Airway epithelial cell (primary cell): ENCODE data around the gene SMCO3. TPM values are rescaled to one million over a fixed set of nuclear protein-coding genes. Genes with fewer than 3 reads are reported as not detected.

Source experiments
- total RNA-seq: library from RNA; depleted of rRNA; stranded (reverse); fragments of >200 nt; gene quantifications from 2 replicates; pipeline ENCODE4 v1.2.3, GENCODE V29; 2015

SMCO3 gene
- total RNA-seq: not detected in 2 replicates

DNA sequence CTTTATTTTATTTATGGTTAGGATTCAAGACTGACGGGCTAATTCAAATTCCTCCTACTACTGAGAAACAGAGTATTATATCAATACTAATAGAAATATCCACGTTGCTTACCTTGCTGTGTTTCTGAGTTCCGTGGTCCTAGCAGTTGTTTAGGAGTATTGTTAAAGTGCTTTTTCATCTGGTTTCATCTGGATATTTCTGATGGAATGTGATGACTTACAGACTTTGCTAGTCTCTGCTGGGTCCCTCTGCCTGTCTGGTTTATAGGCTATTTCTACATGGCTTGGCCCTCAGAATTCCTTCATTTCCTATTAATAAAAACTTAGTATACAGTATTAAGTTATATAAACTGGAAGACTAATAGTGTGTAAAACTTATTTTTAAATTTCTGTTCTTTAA is at the start of gene SMCO3:
TSS of gene SMCO3 (minus strand) at position 169 of the 400 bp plus-strand sequence. CDS start 7,502 bp downstream, outside the sequence.

DNA sequence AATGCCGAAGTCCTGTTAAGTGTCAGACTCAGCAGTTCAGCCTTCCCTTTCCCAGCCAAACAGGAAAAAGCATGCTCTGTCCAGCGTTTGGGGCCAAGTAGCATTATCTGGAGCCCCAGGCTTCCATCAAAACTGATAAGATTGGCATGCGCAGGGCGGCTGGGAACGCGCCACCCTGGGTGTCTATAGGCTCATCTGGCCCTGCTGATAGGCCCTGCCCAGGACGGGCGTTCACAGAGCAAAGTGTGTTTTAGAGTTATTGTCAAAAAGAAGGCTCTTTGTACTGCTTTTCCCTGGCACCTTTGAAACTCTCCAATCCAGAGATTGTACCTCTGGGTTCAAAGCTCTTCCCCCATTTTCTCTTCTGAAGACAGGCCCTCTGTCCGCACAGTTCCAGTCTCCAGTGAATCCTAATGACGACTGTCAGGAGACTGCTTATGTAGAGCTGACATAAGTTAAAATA is 29.5 kb upstream of the SMCO3 start, which contains the start of gene ART4:
TSS of gene ART4 (minus strand) at position 102 of the 463 bp plus-strand sequence. CDS start 413 bp downstream, outside the sequence.

DNA sequence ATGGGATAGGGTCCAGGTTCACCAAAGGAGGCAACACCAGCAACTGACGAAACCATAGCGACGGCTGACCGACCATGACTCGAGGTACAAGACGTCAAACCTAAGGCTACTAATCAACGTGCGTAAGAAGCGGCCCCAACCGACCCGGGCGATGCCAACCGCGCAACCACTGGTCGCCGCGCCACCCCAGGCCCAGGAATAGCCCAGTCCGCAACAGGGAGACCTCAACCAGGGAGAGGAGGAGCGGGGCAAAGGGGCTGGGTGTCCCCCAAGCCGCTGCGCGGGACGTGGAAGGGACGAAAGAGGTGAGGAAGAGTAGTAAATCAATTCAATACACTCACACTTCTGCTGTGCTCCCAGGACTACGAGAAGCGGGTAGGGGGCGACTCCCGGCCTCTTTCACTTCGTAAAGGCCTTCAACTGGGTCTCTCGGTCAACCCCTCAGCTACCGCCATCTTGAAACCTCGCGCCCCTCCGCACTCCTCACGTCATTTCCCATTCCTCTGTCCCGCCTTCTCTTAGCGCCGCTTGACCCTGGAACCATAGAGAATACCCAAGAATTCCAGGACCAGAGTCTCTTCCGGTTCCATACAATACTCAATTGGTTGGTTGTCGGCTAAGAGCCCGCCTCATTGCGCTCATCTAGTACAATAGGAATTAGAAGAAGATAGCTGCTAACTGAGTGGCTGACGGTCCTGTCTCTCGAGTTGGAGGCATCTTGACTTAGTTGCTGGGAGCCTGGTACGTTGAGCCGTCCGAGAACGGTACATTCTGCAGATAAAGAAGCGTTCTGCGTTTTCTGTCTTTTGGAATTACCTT is 10.8 kb downstream of the SMCO3 start, which contains the start of the genes C12orf60 and WBP11:
TSS of gene C12orf60 (plus strand) at position 660 of the 819 bp plus-strand sequence. CDS start 19,266 bp downstream, outside the sequence.
TSS of gene WBP11 (minus strand) at position 468 of the 819 bp plus-strand sequence. CDS start 2,095 bp downstream, outside the sequence.

Other genes with a start within 250 kb of the SMCO3 start
- 0.84 and 2.2 TPM in 2 replicates for gene PLBD1, start 246.3 kb downstream of the SMCO3 start, total RNA-seq
- gene GUCY2C, start 117.6 kb downstream of the SMCO3 start, total RNA-seq: not detected in 2 replicates
- 17.1 and 24.7 TPM in 2 replicates for gene WBP11, start 10.7 kb downstream of the SMCO3 start, total RNA-seq
- gene C12orf60, start 10.5 kb downstream of the SMCO3 start, total RNA-seq: 1.2 and 2.3 TPM in 2 replicates
- not detected in 2 replicates for gene ART4, start 29.3 kb upstream of the SMCO3 start, total RNA-seq
- 0.14 TPM in 1 of 2 replicates, not detected in the other for gene MGP, start 71.7 kb upstream of the SMCO3 start, total RNA-seq
- gene ERP27, start 124.4 kb upstream of the SMCO3 start, total RNA-seq: 2.8 and 5.7 TPM in 2 replicates
- gene ARHGDIB, start 147.4 kb upstream of the SMCO3 start, total RNA-seq: 33.1 and 39.9 TPM in 2 replicates
- not detected in 2 replicates for gene PDE6H, start 158.9 kb upstream of the SMCO3 start, total RNA-seq